Omental fat pad (tissue), 4 donors: Measurements from ENCODE around the gene CACNA1G. TPM values are rescaled to one million over a fixed set of nuclear protein-coding genes. Genes with fewer than 3 reads are reported as not detected.

Experiments used
- ATAC-seq: fragments of 150-250 bp; one replicate; pipeline ENCODE4 v1.9.1; 2016; ENCODE audit warnings: mild to moderate bottlenecking, moderate library complexity; ENCODE audit not compliant: low FRiP score
- DNase-seq: peaks from one replicate; pipeline ENCODE4 v3.0.0-alpha.2; 2019; ENCODE audit warnings: low spot score
- CTCF ChIP-seq, 3 donors: fragments of 450-650 bp; IDR thresholded peaks; one replicate each; pipeline ENCODE4 v1.5.1; 2016 to 2017; ENCODE audit warnings: antibody characterized with exemption in 3 of 3, mild to moderate bottlenecking in 3 of 3, moderate library complexity in 2 of 3
- total RNA-seq, 4 donors: library from RNA; depleted of rRNA; stranded (reverse); fragments of >200 nt; gene quantifications; one replicate each; pipeline ENCODE4 v1.1.0, GENCODE V29; 2016

Gene CACNA1G
- total RNA-seq, 4 donors from 2014 or later, result 0.32 to 3.8 (median 1.2) TPM

DNA sequence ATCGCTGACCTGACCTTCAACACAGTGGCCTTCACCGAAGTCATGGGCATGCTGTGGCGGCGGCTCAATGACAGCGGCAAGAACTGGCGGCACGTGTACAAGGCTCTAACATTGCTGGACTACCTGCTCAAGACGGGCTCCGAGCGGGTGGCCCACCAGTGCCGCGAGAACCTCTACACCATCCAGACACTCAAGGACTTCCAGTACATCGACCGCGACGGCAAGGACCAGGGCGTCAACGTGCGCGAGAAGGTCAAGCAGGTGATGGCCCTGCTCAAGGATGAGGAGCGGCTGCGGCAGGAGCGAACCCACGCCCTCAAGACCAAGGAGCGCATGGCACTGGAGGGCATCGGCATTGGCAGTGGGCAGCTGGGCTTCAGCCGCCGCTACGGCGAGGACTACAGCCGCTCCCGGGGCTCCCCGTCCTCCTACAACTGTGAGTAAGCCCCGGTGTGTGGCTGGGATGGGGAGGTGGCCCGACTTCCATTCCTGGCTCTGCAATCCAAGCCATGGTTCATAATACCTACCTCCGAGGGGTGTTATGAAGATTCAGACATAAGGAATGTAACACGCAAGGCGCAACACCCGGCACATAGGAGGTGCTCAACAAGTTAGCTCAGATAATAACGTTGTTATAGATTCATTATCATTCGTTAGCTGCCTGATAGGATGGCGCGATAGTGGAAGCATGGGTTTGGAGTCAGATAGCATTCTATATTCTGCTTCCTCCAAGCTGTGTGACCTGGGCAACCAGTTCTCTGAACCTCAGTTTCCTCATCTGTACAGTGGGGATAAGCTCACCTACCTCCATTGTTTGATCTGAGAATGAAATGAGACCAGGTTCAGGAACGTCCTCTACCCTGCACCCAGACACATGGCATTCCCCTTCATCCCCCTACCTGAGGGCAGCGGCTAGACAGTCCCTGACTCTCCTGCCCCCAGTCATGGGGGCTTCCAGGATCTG lies 23.6 kb upstream of the CACNA1G start:
- TF ChIP-seq CTCF (IDR thresholded peaks at IDR 0.05), result no peak
- DNase-seq, result no peak
- ATAC-seq, result no peak

GRCh38 chr17:50537721-50538548 lies 22.6 kb upstream of the CACNA1G start:
- DNase-seq (no peak), ATAC-seq (no peak)
- no peak for TF ChIP-seq CTCF (IDR thresholded peaks at IDR 0.05)

- no peak for TF ChIP-seq CTCF (IDR thresholded peaks at IDR 0.05)
- DNase-seq (no peak), ATAC-seq (no peak)
Observed at GRCh38 chr17:50538549-50539410, 21.7 kb upstream of the CACNA1G start.

DNA sequence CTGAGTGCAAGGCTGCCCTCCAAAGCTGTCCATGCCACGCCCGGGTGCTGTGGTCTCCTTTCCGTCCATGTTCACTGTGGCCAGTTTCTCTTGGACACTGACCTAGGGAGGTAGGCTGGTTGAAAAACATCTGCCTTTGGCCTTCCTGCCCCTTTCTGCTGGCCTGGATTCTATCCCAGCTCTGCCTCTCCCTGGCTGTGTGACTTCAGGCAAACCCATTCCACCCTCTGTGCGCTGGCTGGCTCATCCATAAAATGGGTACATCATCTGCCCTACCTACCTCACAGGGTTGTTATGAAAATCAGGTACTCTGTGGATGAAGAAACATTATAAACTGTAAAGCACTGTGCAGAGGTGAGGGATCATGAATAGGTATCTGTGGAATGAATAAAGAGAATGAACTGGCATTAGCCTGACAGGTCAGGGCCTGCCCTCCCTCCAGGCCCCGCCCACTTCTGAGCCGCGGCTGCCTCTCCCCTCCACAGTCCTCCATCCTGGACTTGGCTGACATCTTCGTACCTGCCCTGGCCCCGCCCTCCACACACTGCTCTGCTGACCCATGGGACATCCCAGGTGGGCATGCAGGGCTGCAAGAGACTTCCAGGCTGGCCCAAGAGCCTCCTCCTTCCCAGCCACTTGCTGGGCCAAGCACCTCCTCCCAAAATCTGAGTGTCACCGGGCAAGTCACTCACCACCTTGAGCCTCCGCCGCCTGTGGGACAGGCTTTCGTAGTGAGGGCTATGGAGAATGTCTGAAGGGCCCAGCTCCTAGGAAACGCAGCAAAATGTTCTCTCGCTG lies 20.6 kb upstream of the CACNA1G start:
- DNase-seq (no peak), ATAC-seq (no peak)
- no peak for TF ChIP-seq CTCF (IDR thresholded peaks at IDR 0.05)

DNA sequence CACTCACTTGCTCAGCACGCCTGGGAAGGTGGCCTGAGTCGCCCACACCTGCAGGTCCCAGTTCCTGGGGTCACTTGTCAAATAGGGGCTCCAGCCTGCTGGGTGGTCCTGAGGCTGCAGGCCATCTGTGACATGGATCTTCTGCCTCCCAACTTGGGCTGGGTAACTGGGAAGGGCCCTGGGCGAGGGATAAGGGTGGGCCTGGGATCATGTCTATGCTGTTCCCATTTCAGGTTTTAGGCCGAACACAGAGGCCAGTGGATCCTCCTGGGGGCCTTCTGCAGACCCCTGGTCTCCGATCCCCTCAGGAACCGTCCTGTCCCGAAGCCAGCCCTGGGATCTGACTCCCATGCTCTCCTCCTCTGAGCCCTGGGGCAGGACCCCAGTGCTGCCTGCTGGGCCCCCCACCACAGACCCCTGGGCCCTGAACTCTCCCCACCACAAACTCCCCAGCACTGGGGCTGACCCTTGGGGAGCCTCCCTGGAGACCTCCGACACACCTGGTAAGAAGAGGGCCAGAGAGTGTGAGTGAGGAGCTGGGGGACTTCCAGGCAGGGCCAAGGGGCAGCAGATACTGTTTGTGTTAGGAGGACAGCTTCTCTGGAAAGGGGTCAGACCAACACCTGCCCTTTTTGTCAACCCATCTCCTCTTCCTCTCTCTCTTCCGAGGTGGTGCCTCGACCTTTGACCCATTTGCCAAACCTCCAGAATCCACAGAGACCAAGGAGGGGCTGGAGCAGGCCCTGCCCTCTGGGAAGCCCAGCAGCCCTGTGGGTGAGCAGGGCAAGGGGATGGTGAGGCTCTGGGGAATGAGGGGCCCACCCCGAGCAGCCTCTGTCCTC lies 19.7 kb upstream of the CACNA1G start:
- ATAC-seq (no peak), DNase-seq (no peak)
- TF ChIP-seq CTCF (IDR thresholded peaks at IDR 0.05), result no peak
